Mesendoderm (in vitro differentiated cells): Measurements from ENCODE around the gene KRT33A.

Experiments used
- DNase-seq: peaks from one replicate; pipeline ENCODE4 v3.0.0; 2013
- H2AK5ac ChIP-seq: 2 replicates; pipeline ENCODE4 v1.6.1; 2013; ENCODE audit warnings: low read length, inconsistent platforms
- H2BK120ac ChIP-seq: 2 replicates; pipeline ENCODE4 v1.6.1; 2013; ENCODE audit warnings: low read depth, mild to moderate bottlenecking, low read length, moderate library complexity, mixed read lengths
- H2BK15ac ChIP-seq: replicated peaks from 2 replicates; pipeline ENCODE4 v1.6.1; 2013; ENCODE audit warnings: low read depth, mild to moderate bottlenecking, moderate library complexity
- H2BK5ac ChIP-seq: 2 replicates; pipeline ENCODE4 v1.6.1; 2013; ENCODE audit warnings: low read length, inconsistent platforms
- H3K18ac ChIP-seq: 2 replicates; pipeline ENCODE4 v1.6.1; 2013; ENCODE audit warnings: mild to moderate bottlenecking, low read length, mixed read lengths
- H3K23ac ChIP-seq: one replicate; pipeline ENCODE4 v1.6.1; 2013; ENCODE audit warnings: low read length
- H3K27ac ChIP-seq: 2 replicates; pipeline ENCODE4 v1.5.1; 2013; ENCODE audit warnings: low read depth, mild to moderate bottlenecking, inconsistent platforms, low read length, moderate library complexity
- H3K27me3 ChIP-seq: 2 replicates; pipeline ENCODE4 v1.6.1; 2013; ENCODE audit warnings: low read length, control low read depth, mild to moderate bottlenecking, inconsistent platforms; ENCODE audit not compliant: insufficient read depth, poor library complexity
- H3K36me3 ChIP-seq: 2 replicates; pipeline ENCODE4 v1.6.1; 2013; ENCODE audit warnings: low read length, inconsistent platforms; ENCODE audit not compliant: control insufficient read depth, insufficient read depth
- H3K4ac ChIP-seq: one replicate; pipeline ENCODE4 v1.6.1; 2013; ENCODE audit warnings: low read depth, mild to moderate bottlenecking, low read length, moderate library complexity
- H3K4me1 ChIP-seq: 2 replicates; pipeline ENCODE4 v1.6.1; 2013; ENCODE audit warnings: low read depth, low read length, inconsistent platforms; ENCODE audit not compliant: control insufficient read depth
- H3K4me2 ChIP-seq: 2 replicates; pipeline ENCODE4 v1.6.1; 2013; ENCODE audit warnings: low read length
- H3K4me3 ChIP-seq: 2 replicates; pipeline ENCODE4 v1.5.1; 2013; ENCODE audit warnings: mild to moderate bottlenecking, low read length
- H3K56ac ChIP-seq: one replicate; pipeline ENCODE4 v1.6.1; 2013; ENCODE audit warnings: low read length
- H3K79me1 ChIP-seq: 2 replicates; pipeline ENCODE4 v1.6.1; 2013; ENCODE audit warnings: low read length, inconsistent platforms
- H3K79me2 ChIP-seq: 2 replicates; pipeline ENCODE4 v1.6.1; 2013; ENCODE audit warnings: mild to moderate bottlenecking, low read length; ENCODE audit not compliant: control insufficient read depth, insufficient read depth
- H3K9ac ChIP-seq: 2 replicates; pipeline ENCODE4 v1.6.1; 2013; ENCODE audit warnings: low read length, inconsistent platforms
- H4K5ac ChIP-seq: one replicate; pipeline ENCODE4 v1.6.1; 2013; ENCODE audit warnings: low read length
- H4K8ac ChIP-seq: one replicate; pipeline ENCODE4 v1.6.1; 2013; ENCODE audit warnings: low read depth, mild to moderate bottlenecking, control low read depth, low read length, moderate library complexity
- WGBS: extraction: QIAGEN DNeasy Blood & Tissue Kit; methylation state at CpG from one replicate; pipeline ENCODE4 v1.1.7; 2013; ENCODE audit warnings: low lambda C conversion rate, missing lambda C conversion rate; ENCODE audit not compliant: insufficient coverage; ENCODE audit errors: extremely low coverage; 5-methylcytosine and 5-hydroxymethylcytosine counted together

The KRT33A gene

DNA sequence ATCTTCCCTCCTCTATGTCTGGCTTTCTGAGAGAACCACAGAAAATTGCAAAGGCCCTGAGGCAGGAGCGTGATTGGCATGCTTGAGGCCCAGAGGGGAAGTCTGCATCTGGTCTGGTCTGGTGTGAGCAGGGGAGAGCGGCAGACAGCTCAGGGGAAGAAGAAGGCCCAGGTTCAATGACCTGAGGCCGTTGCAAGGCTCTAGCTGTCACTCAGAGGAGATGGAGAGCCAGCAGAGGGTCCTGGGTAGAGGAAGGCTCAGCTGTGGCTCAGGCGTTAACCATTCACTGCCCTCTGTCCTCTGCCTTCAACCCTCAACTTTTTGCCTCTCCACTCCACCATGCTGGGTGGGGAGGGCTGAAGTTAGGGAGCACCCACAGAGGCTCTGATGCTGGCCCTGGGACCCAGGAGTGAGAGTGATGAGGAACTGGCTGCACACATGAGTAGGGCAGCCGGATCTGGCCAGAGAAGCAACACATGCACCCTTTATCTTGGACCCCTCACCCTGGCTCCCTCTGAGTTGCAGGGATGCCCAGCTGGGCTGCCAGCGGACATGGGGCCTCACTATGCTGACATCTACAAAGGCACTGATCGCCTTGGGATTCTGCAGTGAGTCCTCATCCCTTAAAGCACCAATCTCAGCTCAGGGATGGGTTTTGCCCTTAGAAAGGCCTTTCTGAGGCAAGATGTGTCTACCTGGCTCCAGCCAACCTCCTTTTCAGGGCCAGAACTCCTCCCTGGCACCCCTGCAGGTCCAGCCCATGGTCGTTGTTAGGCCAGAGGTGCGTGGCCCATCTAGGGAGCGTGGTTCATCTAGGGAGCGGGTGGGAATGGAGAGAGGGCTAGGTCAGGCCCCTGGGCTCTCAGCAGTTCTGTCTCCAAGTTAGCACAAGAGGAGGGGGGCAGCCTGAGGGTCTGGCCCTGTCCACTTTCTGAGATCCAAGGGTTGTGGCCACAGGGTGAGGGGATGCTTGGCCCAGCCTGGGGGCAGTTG is 27.4 kb downstream of the KRT33A start:
- no peak overlapping the region for H3K56ac ChIP-seq
- no peak overlapping the region for H2AK5ac ChIP-seq
- peak; percentile 14 for DNase-seq
- no peak overlapping the region for H3K4ac ChIP-seq
- no peak overlapping the region for H3K18ac ChIP-seq
- H3K4me2 ChIP-seq: no peak overlapping the region
- H3K79me1 ChIP-seq: no peaks in the 10 kb centered on the region
- H3K9ac ChIP-seq: no peak overlapping the region
- H3K4me1 ChIP-seq: no peaks in the 10 kb centered on the region
- no peaks in the 10 kb centered on the region for H3K27me3 ChIP-seq
- no peak overlapping the region for H4K8ac ChIP-seq
- no peaks in the 10 kb centered on the region for H3K79me2 ChIP-seq
- no peaks in the 10 kb centered on the region for H3K36me3 ChIP-seq
- H2BK5ac ChIP-seq: no peak overlapping the region
- no peak overlapping the region for H2BK120ac ChIP-seq
- no peak overlapping the region for H4K5ac ChIP-seq
- no peak overlapping the region for H2BK15ac ChIP-seq
- no peak overlapping the region for H3K4me3 ChIP-seq
- H3K23ac ChIP-seq: no peak overlapping the region
- no CpG with 5 or more reads among the region's 11 CpGs for WGBS
- H3K27ac ChIP-seq: no peak overlapping the region

DNA sequence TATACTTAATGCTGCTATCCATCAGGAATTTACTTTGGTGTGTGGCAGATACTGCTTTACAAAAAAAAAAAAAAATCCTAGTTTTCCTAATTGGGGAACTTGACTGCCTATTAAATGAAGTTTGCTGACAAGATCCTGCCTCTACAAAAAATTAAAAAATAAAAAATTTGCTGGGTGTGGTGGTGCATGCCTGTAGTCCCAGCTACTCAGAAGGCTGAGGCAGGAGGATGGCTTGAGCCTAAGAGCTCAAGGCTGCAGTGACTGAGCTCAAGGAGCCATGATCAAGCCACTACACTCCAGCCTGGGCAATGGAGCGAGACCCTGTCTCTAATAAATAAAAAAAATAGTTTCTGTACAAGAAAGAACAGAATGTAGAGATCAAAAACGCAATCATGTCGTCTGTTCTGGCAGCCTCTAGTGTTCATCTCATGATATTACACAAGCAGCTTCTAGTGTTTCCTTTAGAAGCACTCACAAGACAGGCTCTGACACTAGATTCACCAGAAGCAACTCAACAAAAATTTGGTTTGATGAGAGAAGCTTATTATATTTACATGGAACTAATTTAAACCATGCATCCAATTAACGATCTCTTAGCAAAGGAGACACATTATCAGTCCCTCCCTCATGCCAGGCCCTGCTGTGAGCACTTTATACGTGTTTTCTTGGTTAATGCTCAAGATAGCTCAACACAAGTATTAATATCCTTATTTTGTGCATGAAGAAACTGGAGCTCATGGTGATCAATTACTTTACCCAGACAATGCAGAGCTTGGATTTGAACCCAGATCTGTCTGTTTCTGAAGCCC is 28.3 kb downstream of the KRT33A start:
- H4K8ac ChIP-seq: no peak overlapping the region
- no peaks in the 10 kb centered on the region for H3K36me3 ChIP-seq
- H3K27me3 ChIP-seq: no peaks in the 10 kb centered on the region
- H3K4me1 ChIP-seq: no peaks in the 10 kb centered on the region
- no peak overlapping the region for H4K5ac ChIP-seq
- H3K27ac ChIP-seq: no peak overlapping the region
- H3K79me1 ChIP-seq: no peaks in the 10 kb centered on the region
- H2BK5ac ChIP-seq: no peak overlapping the region
- DNase-seq: peak; percentile 46
- H3K56ac ChIP-seq: no peak overlapping the region
- no peak overlapping the region for H3K4me3 ChIP-seq
- no peak overlapping the region for H3K4ac ChIP-seq
- no CpG with 5 or more reads among the region's 5 CpGs for WGBS
- no peak overlapping the region for H3K23ac ChIP-seq
- H2AK5ac ChIP-seq: no peak overlapping the region
- H3K18ac ChIP-seq: no peak overlapping the region
- H2BK15ac ChIP-seq: no peak overlapping the region
- no peaks in the 10 kb centered on the region for H3K79me2 ChIP-seq
- H3K4me2 ChIP-seq: no peak overlapping the region
- H3K9ac ChIP-seq: no peak overlapping the region
- H2BK120ac ChIP-seq: no peak overlapping the region

- Histone ChIP-seq H3K56ac (no peak overlapping the region), H2BK15ac (no peak overlapping the region), H2AK5ac (no peak overlapping the region), H3K79me2 (no peaks in the 10 kb centered on the region), H3K9ac (no peak overlapping the region), H3K27me3 (no peaks in the 10 kb centered on the region), H3K4ac (no peak overlapping the region), H3K4me2 (no peak overlapping the region), H3K4me1 (no peaks in the 10 kb centered on the region), H3K27ac (no peak overlapping the region), H3K36me3 (no peaks in the 10 kb centered on the region), H4K5ac (no peak overlapping the region), H2BK5ac (no peak overlapping the region), H3K18ac (no peak overlapping the region), H2BK120ac (no peak overlapping the region), H3K23ac (no peak overlapping the region), H3K4me3 (no peak overlapping the region), H4K8ac (no peak overlapping the region), H3K79me1 (no peaks in the 10 kb centered on the region)
- no CpG with 5 or more reads among the region's 2 CpGs for WGBS
- no peak for DNase-seq
Measured at GRCh38 chr17:41318231-41318630, 32.4 kb downstream of the KRT33A start.

DNA sequence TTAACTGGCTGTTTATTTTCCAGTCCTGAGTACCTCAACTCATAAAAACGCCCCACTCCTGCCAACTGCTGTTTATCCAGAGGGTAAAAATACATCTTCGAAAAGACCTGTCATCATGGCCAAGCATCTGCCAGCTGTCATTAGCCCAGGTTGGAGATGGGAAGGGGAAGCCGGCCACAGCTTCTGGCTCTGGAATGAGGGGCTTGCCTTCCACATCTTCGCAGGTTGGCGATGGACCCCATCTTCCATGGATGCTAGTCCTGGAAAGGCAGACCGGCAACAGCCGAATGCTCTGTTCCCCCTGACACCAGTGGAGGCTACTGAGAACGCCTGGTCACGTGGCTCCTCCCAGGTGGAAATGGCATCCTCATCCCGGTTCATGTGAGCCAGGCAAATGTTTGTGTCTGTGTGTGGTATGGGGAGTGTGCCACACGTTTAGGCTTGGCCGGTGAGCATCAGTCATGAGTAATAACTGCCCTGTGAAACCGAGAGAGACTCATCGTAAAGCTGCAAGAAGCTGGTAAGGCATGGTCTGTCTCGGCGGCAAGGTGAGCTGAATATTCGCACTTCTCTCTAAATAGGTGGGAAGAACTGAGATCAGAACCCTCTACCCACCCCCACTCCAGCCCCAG is 34.7 kb downstream of the KRT33A start:
- no peak overlapping the region for H3K27ac ChIP-seq
- DNase-seq: no peak
- H2BK15ac ChIP-seq: no peak overlapping the region
- no peak overlapping the region for H3K9ac ChIP-seq
- H3K4me3 ChIP-seq: no peak overlapping the region
- H4K5ac ChIP-seq: no peak overlapping the region
- no peaks in the 10 kb centered on the region for H3K36me3 ChIP-seq
- no peak overlapping the region for H2BK120ac ChIP-seq
- H3K23ac ChIP-seq: no peak overlapping the region
- no peaks in the 10 kb centered on the region for H3K79me1 ChIP-seq
- no peaks in the 10 kb centered on the region for H3K79me2 ChIP-seq
- no CpG with 5 or more reads among the region's 17 CpGs for WGBS
- H3K56ac ChIP-seq: no peak overlapping the region
- no peaks in the 10 kb centered on the region for H3K4me1 ChIP-seq
- H3K27me3 ChIP-seq: no peaks in the 10 kb centered on the region
- H2AK5ac ChIP-seq: no peak overlapping the region
- H3K4ac ChIP-seq: no peak overlapping the region
- H2BK5ac ChIP-seq: no peak overlapping the region
- H3K4me2 ChIP-seq: no peak overlapping the region
- H4K8ac ChIP-seq: no peak overlapping the region
- no peak overlapping the region for H3K18ac ChIP-seq

- Histone ChIP-seq H3K79me2 (no peaks in the 10 kb centered on the region), H2AK5ac (no peak within 1 kb of the TSS), H3K27me3 (no peaks in the 10 kb centered on the region), H3K9ac (no peak within 1 kb of the TSS), H3K56ac (no peak within 1 kb of the TSS), H3K4me1 (no peaks in the 10 kb centered on the region), H3K4ac (no peak within 1 kb of the TSS), H3K18ac (no peak within 1 kb of the TSS), H4K8ac (no peak within 1 kb of the TSS), H3K36me3 (no peaks in the 10 kb centered on the region), H3K4me2 (no peak within 1 kb of the TSS), H2BK5ac (no peak within 1 kb of the TSS), H2BK15ac (no peak within 1 kb of the TSS), H3K79me1 (no peaks in the 10 kb centered on the region), H4K5ac (no peak within 1 kb of the TSS), H2BK120ac (no peak within 1 kb of the TSS), H3K27ac (no peak within 1 kb of the TSS), H3K4me3 (no peak within 1 kb of the TSS), H3K23ac (no peak within 1 kb of the TSS)
- no CpG with 5 or more reads among the region's 24 CpGs for WGBS
- no peak for DNase-seq
Measured at GRCh38 chr17:41315204-41315794, 35.3 kb downstream of the KRT33A start, which contains the start of gene KRTAP17-1. KRTAP17-1 (minus strand) TSS chr17:41315710; CDS start chr17:41315650, 60 bp downstream.
